ENCODE data around the gene VCPKMT.

DNA sequence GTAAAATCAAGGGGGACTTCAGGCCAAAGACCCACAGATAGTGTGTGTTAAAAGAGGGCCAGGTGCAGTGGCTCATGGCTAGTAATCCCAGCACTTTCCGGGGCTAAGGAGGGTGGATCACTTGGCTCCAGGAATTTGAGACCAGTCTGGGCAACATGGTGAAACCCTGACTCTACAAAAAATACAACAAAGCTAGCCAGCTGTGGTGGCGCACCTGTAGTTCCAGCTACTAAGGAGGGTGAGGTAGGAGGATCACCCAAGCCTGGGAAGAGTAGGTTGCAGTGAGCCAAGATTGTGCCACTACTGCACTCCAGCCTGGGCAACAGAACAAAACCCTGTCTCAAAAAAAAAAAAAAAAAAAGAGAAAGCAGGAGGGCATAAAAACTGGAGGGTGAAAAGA is 8.5 kb downstream of the VCPKMT start:
- TF ChIP-seq, protein P1, sequence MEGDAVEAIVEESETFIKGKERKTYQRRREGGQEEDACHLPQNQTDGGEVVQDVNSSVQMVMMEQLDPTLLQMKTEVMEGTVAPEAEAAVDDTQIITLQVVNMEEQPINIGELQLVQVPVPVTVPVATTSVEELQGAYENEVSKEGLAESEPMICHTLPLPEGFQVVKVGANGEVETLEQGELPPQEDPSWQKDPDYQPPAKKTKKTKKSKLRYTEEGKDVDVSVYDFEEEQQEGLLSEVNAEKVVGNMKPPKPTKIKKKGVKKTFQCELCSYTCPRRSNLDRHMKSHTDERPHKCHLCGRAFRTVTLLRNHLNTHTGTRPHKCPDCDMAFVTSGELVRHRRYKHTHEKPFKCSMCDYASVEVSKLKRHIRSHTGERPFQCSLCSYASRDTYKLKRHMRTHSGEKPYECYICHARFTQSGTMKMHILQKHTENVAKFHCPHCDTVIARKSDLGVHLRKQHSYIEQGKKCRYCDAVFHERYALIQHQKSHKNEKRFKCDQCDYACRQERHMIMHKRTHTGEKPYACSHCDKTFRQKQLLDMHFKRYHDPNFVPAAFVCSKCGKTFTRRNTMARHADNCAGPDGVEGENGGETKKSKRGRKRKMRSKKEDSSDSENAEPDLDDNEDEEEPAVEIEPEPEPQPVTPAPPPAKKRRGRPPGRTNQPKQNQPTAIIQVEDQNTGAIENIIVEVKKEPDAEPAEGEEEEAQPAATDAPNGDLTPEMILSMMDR (IDR thresholded peaks at IDR 0.05): no peak
- TF ChIP-seq POLR2A (IDR thresholded peaks at IDR 0.05) (no peak), POLR2AphosphoS5 (IDR thresholded peaks at IDR 0.05) (no peak), EP300 (IDR thresholded peaks at IDR 0.05) (no peak)
